Activated CD4-positive, CD25-positive, alpha-beta regulatory T cell treated with anti-CD3 and anti-CD28 coated beads, Interleukin-2, amount 50 U/mL, for 72 hours (primary cell): ENCODE results near the gene COL2A1.

Experiments used
- DNase-seq: peaks from one replicate; pipeline ENCODE4 v3.0.0; 2021

COL2A1 gene

GRCh38 chr12:48009471-48009870 is 5.2 kb upstream of the COL2A1 start:
- DNase-seq = no peak

GRCh38 chr12:48008950-48009349 is 4.7 kb upstream of the COL2A1 start:
- DNase-seq = no peak

GRCh38 chr12:48008349-48008748 is 4.1 kb upstream of the COL2A1 start:
- DNase-seq = no peak

GRCh38 chr12:48007206-48007605 is 2.9 kb upstream of the COL2A1 start:
- no peak for DNase-seq

- DNase-seq = no peak
These were observed 1.4 kb upstream of the COL2A1 start for GRCh38 chr12:48005750-48006021.

- peak; percentile 25 for DNase-seq
These were observed 899 bp upstream of the COL2A1 start for GRCh38 chr12:48005001-48005749.

- peak; percentile 26 for DNase-seq
These were observed 837 bp downstream of the COL2A1 start for GRCh38 chr12:48003226-48004052.

GRCh38 chr12:48002773-48003218 is 1.5 kb downstream of the COL2A1 start:
- peak; percentile 26 for DNase-seq

GRCh38 chr12:48002414-48002730 is 1.9 kb downstream of the COL2A1 start:
- DNase-seq = no peak

GRCh38 chr12:48001505-48002413 is 2.5 kb downstream of the COL2A1 start:
- DNase-seq = peak; percentile 31

GRCh38 chr12:48000878-48001504 is 3.3 kb downstream of the COL2A1 start:
- DNase-seq = peak; percentile 21

GRCh38 chr12:47999816-48000215 is 4.5 kb downstream of the COL2A1 start:
- peak; percentile 21 for DNase-seq

- peak; percentile 7 for DNase-seq
These were observed 7.0 kb downstream of the COL2A1 start for GRCh38 chr12:47997321-47997720.

GRCh38 chr12:47995981-47996401 is 8.3 kb downstream of the COL2A1 start:
- no peak for DNase-seq

- peak; percentile 25 for DNase-seq
These were observed 10.8 kb downstream of the COL2A1 start for GRCh38 chr12:47993491-47993890.

GRCh38 chr12:47992776-47993175 is 11.5 kb downstream of the COL2A1 start:
- peak; percentile 6 for DNase-seq

- DNase-seq = peak; percentile 25
These were observed 12.9 kb downstream of the COL2A1 start for GRCh38 chr12:47991106-47992061.

GRCh38 chr12:47990351-47991105 is 13.7 kb downstream of the COL2A1 start:
- peak; percentile 40 for DNase-seq

GRCh38 chr12:47989666-47990065 is 14.6 kb downstream of the COL2A1 start:
- no peak for DNase-seq

- DNase-seq = no peak
These were observed 15.3 kb downstream of the COL2A1 start for GRCh38 chr12:47989023-47989417.
